ENCODE data around the gene AHNAK2.

The AHNAK2 gene

DNA sequence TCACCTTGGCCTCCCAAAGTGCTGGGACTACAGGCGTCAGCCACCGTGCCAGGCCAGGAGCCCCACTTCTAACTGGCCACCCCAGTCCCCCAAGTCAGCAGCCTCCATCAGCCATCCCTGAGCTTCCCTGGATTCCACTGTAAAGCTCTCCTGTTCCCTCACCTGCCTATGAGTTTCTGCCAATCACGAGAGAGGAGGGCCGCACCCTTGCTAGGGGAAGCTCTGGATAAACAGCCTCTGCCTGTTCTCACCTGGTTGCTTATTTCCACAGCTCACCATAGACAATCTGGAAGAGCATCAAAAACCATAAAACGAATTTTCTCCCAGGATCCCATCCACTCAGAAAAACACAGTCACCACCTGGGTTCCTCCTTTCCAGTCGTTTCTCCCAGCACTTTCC lies 37.7 kb upstream of the AHNAK2 start:
- no peak overlapping the region for H3K4me3 ChIP-seq (ENCODE audit: low read length)
- TF ChIP-seq, protein P1, sequence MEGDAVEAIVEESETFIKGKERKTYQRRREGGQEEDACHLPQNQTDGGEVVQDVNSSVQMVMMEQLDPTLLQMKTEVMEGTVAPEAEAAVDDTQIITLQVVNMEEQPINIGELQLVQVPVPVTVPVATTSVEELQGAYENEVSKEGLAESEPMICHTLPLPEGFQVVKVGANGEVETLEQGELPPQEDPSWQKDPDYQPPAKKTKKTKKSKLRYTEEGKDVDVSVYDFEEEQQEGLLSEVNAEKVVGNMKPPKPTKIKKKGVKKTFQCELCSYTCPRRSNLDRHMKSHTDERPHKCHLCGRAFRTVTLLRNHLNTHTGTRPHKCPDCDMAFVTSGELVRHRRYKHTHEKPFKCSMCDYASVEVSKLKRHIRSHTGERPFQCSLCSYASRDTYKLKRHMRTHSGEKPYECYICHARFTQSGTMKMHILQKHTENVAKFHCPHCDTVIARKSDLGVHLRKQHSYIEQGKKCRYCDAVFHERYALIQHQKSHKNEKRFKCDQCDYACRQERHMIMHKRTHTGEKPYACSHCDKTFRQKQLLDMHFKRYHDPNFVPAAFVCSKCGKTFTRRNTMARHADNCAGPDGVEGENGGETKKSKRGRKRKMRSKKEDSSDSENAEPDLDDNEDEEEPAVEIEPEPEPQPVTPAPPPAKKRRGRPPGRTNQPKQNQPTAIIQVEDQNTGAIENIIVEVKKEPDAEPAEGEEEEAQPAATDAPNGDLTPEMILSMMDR (IDR thresholded peaks at IDR 0.05; ENCODE audit: insufficient read depth, low read depth, low read length, missing control alignments) = no peak
- peak; percentile 67 for DNase-seq (ENCODE audit: low read depth)

DNA sequence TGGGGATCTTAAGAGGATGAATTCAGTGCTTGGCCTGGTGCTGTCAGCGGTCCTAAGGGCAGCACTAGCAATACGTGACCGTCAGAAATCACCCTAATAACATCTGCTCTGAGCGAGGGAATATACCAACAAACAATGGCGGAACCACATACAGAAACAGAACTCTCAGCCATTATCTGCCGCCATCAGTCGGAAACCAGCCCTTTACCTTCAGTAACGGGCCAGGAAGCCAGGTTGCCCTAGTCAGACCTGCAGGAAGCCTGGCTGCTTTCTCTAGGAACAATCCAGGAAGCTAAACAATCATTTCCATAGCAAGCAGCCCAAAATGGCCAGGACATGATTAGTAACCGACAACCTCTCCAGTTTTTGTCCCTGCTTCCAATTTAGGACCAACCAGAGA lies 37.1 kb upstream of the AHNAK2 start:
- no peak for DNase-seq (ENCODE audit: low read depth)
- no peak overlapping the region for H3K4me3 ChIP-seq (ENCODE audit: low read length)
- TF ChIP-seq, protein P1 (IDR thresholded peaks at IDR 0.05; ENCODE audit: insufficient read depth, low read depth, low read length, missing control alignments) = no peak

DNA sequence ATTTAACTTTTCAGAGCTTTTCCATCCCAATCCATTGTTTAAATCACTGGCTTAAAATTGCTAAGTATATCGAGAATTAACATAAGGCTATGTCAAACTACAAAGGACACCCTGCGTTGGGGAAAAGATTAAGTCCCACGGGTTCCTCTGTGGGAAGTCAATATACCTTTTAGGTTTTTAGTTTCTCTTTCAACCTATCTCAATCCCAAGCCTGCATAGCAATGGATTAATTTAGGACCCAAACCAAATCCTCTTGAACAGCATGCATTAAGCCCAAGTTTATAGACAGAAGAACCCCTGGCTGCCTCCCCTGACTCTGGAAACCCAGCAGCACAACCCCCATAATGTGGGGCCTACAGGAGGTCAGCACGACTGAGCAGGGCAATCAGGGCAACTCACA lies 36.5 kb upstream of the AHNAK2 start:
- DNase-seq (ENCODE audit: low read depth) = no peak
- TF ChIP-seq, protein P1 (IDR thresholded peaks at IDR 0.05; ENCODE audit: insufficient read depth, low read depth, low read length, missing control alignments) = no peak
- H3K4me3 ChIP-seq (ENCODE audit: low read length) = no peak overlapping the region

DNA sequence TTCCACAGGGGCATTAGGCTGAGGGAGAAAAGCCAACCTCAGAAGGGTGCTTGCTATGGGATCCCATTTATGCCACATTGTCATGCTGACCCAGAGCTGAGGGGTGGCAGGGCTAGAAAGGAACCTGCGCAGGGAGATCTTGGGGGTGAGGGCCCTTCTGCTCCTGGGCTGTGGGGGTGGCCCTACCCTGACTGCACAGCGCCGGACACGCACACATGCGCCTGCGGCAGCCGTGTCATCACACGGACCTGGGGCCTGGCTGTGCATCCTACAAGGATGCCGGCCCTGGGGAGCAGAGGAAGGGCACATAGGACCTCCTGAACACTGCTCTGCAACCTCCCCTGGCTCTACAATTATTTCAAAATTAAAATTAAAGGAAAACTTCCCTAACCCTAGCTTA lies 35.9 kb upstream of the AHNAK2 start:
- TF ChIP-seq, protein P1 (IDR thresholded peaks at IDR 0.05; ENCODE audit: insufficient read depth, low read depth, low read length, missing control alignments) = no peak
- no peak for DNase-seq (ENCODE audit: low read depth)
- no peak overlapping the region for H3K4me3 ChIP-seq (ENCODE audit: low read length)

DNA sequence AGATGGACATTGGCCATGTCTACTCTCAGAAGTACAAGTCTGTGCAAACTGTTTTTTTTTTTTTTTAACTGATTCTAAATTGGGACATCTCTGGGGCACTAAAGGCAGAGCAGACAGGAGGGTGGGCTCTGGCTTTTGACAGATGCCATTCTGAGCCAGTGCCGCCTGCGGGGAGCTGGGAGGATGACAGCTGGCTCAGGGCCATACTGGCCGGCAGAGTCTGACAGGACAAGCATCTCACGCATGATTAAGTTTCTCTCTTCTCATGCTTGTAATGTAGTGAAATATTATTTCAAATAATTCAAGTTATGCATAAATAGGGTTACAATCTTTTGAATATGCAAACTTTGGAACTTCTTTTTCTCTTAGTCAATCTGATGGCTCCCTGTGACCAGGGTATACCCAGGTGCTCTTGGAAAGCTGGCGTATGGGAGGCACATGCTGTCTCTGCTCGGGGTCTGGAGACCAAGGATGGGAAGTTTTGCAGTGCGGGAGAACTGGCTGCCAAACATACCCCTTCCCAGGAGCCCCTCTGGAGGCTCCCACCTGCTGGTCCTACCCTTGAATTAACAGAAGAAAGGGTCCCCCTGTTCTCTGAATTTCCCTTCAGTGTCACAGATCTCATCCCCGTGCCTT lies 35.1 kb upstream of the AHNAK2 start:
- DNase-seq (ENCODE audit: low read depth) = no peak
- TF ChIP-seq, protein P1 (IDR thresholded peaks at IDR 0.05; ENCODE audit: insufficient read depth, low read depth, low read length, missing control alignments) = peak; percentile 25
- H3K4me3 ChIP-seq (ENCODE audit: low read length) = no peak overlapping the region

DNA sequence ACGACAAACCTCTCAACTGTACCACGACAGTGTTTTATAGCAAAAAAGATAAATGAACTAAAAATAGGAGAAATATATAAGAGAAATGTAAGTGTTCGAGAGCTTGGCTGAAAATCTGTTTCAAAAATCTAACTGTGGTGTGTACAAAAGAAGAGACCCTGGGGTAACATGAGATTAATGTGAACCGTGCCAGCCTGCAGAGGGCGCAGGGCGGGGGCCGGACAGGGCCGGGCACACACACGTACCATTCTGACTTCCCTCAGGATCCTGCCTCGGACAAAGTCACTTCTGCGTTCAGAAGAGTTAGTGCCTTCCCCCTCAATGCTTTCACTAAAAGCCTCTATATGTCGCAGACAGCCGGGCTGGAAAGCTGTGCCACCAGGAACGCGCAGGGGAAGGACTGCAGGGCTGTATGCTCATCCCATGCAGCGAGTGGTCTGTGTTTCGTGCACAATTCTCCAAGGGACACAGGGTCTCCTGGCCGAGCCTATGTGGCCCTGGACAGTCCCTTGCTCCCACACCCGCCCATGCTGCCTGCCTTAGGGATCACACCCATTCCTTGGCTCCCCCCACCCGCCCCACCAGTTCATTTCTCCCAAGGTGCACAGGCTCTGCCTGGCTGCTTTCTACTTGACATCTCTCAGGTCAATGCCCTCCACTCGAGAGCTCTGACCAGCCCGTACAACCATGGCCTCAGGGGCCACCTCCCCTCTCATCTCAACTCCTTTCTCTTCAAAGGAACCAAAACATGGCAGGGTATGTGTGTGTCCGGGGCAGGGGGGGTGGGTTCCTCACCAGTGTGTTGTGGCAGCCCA lies 34.2 kb upstream of the AHNAK2 start:
- TF ChIP-seq, protein P1 (IDR thresholded peaks at IDR 0.05; ENCODE audit: insufficient read depth, low read depth, low read length, missing control alignments) = peak; percentile 57
- DNase-seq (ENCODE audit: low read depth) = peak; percentile 52
- H3K4me3 ChIP-seq (ENCODE audit: low read length) = no peak overlapping the region
